ENCODE results near the gene SNRNP48.

SNRNP48 gene

DNA sequence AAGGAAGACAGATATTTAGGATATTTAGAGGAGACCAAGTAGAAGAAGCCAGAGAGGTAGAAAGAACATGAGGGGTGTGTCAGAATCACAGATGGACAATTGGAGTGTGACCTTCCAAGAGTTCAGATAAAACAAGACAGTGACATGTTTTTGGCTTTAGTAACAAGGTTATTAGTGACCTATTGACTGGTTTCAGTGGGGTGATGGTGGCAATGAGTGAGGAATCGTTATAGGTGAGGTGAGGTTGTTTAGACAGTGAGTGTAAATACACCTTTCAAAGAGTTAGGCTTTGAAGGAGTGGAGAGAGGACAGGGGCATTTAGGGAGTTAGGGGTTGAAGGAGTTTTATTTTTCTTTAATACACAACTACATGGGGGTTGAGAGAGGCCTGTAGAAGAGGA, 3.2 kb downstream of the SNRNP48 start:
- no peak for DNase-seq

- no peak for DNase-seq
These were observed 4.7 kb downstream of the SNRNP48 start for GRCh38 chr6:7594579-7595125.

DNA sequence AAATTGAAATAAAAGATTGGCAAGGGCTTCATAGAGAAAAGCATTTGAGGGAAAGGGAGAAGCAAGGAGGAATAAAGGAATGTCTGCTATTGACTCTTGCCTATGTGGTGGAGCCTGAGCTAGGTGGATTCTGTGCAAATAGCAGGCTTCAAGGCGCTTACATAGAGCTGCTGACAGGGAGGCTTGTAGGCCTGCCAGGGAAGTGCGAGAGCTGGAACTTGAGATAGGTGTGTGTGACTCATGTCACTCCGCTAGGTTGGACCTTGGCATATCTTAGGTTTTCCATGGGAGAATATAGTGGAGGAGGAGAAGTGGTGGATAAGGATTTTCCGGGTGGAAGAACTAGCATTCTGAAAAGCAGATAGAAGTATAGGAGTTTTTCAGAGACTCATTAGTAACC, 14.0 kb downstream of the SNRNP48 start:
- no peak for DNase-seq

GRCh38 chr6:7604506-7604905, 14.5 kb downstream of the SNRNP48 start:
- DNase-seq, result no peak

DNA sequence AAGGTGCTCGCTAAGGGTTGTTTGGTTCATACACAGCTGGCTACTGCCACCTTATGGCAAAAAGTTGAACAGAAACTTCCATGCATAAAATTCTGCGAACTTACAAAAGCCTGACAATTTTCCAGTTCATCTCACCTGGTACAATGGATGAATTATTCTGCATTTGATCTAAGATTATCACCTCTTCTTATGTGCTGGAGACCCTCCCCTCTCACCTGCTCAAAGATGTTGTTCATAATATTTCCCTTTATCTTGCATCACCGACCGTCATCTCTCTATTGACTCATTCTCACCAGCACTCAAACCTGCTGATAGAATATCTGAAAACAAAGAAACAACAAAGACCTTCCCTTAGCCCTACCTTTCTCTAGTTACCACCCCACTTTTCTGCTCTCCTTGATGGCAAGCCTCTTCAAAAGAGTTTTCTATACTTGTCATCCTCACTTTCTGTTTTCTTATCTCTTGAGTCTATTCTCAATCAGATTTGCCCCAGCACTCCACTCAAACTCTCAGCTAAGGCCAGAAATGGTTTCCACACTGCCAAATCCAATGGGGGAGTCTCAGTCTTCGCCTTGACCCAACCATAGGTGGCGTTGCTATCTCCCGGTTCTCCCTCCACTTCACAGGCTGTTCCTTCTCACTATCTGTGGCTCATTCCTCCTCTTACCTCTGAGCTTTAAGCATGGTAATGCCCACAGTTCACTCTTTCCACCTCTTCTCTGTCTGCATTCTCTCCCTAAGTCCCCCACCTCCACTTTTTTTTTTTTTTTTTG, 25.8 kb downstream of the SNRNP48 start:
- peak; percentile 37 for DNase-seq

DNA sequence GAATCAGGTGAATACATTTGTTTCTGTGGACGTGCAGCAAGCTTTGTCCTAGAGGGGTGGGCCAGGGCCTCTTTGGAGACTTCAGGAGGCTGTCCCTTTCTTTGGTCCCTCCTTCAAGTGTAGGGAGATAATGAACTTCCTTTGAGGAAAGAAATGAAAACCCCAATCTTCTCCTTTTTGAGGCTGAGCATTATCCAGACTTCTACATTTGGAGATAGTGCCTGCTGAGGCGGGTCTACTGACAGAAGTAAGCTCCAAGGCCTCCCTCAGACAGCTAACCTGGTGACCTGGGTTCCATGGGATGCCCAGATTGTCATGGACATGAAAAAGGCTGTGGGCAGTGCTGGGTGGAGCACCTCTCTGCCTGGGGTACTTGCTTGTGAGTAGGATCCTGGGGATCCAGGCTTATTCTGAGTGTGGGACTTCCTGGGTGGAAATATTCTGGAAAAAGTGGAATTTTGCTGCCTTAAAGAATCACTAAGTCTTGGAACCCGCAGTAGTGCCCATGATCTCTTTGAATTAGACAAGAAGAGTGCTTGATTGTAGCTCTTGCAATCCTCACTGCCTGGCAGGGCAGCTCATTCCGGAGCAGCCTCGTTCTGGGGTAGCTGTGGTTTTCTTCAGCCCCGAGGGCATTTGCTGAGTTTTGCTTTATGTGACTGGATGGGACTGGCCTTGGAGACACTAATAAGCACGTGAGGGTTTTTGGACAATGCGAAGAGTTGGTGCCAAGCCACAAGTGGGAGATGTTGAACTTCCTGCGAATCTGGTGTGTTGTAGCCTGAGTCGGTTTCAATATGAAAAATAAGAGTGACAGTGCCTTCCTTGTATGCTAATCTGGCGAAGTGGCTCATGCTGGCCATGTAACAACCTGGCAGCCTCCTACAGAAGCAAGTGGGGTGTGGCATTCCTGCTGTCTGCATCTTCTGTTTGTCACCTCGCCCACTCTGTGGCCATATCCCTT, 28.1 kb downstream of the SNRNP48 start:
- no peak for DNase-seq

DNA sequence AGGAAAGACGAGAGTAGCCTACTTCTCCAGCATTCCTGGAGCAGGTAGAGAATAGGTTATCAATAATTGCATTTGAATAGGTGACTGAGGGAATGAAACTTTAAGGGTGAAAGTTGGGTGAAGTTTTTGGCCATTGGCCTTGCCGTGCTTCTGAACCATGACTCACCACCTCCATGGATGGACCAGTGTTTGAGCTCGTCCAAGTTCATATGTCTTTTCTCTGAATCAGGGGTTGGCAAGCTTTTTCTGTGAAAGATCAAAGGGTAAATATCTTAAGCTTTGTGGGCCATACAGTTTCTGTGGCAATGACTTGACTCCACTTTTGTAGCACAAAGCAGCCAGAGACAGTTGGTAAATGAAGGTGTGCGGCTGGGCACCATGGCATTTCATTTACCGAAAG, 31.8 kb downstream of the SNRNP48 start:
- DNase-seq, result no peak

DNA sequence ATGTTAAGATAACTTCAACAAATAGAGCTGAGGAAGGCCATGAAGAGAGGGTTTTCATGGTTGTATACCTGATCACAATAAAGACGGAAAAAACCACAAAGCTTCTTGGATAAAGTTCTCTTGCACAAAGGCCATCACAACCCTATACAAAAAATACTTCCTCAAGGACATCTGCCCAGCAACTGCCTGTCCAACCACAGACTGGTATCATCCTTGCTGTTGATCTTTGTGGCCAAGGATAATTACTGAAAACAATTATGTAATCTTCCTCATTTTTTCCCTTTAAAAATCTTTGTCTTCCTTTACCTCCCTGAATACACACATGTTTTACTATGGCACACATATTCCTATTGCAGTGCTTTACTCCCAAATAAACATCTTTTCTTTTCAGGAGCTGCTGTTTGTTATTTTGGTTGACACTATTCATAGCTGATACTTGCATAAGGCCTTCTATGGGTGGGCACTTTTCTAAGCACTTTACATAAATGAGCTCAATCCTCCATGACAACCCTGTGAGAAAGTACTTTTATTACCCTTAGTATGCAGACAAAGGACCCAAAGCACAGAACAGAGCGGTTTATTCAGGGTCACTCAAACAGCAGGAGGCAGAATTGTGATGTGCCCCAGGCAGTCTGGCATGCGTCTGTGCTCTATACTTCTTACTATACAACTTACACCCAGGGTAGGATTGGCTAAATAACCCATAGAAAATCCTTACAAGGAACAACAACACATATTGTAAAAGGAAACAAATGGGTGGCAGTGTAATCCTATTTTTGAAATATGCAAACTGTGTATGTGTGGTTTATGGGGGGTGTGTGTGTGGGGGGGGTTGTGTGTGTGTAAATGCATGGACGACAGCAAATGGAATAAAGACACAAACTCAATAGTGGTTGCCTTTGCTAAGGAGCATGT, 35.1 kb downstream of the SNRNP48 start:
- DNase-seq, result no peak

DNA sequence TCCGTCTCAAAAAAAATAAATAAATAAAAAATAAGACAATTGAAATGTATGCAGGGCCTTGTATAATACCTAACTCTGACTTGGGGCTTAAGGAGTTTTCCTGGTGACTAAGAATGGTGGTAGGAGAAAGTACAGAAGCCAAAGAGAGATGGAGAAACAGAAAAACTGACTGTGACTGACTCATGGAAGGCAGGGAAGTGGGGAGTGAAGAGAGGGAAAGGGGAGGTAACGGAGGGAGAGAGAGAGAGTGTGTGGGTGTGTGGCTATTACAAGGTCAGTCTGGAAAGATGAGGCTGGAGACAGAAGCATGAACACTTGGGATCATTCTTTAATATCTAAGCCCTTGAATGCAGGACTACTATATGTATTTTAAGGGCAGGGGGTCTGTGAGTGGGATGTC, 38.5 kb downstream of the SNRNP48 start:
- DNase-seq, result no peak

GRCh38 chr6:7628909-7629308, 38.9 kb downstream of the SNRNP48 start:
- no peak for DNase-seq

GRCh38 chr6:7629321-7629720, 39.3 kb downstream of the SNRNP48 start:
- DNase-seq, result no peak

- DNase-seq, result no peak
These were observed 40.8 kb downstream of the SNRNP48 start for GRCh38 chr6:7630792-7631191.

DNA sequence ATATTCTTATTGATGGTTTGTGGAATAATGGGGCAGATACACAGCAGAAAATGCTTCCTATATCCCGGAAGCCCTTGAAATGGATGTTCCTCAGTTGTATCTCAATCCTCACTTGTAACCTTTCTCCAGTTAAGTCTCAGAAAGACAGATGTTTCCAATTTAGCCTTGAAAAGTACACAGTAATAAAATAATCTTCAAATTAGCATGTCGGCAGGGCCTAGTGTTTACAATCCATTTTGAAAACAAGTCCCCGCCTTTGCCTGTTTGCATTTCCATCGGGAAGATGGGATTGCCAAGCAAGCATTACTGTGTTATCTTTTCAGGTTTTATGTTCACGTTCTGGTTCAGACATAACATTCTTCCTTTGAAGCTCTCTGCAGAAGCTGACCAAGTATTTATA, 41.5 kb downstream of the SNRNP48 start:
- DNase-seq, result no peak

DNA sequence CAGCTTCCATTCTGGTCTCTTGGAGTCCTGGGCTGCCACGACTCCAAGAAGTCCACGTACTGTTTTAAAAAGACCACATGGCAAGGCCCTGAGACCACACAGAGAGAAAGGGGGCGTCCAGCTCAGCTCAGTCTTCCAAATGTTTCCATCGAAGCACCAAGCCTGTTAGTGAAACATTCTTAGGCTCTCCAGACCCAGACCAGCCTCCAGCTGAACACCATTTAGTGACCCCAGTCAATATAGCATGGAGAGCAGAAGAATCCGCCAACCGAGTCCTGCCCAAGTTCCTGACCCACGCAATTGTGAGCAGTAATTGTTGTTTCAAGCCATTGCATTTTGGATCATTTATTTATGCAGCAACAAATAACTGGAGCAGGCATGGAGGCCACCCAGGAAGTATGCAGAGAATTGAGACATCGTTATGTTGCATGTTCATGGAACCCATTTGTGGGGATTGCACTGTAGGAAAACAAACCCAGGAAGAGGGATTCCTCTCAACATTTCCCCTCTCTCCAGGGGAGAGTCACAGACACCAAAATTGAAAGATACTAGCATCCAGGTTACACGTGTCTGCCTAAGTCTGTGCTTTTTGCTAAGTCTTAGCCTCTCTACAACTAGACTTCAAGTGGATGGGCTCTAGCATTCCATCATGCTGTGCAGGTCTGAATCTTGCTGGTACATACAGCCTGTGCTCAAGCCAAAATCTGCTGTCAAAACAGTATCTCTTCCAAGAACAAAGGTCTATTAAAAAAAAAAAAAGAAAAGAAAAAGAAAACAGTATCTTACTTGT, 42.7 kb downstream of the SNRNP48 start:
- no peak for DNase-seq

- no peak for DNase-seq
These were observed 43.4 kb downstream of the SNRNP48 start for GRCh38 chr6:7633361-7633760.

- no peak for DNase-seq
These were observed 46.2 kb downstream of the SNRNP48 start for GRCh38 chr6:7636151-7636550.

DNA sequence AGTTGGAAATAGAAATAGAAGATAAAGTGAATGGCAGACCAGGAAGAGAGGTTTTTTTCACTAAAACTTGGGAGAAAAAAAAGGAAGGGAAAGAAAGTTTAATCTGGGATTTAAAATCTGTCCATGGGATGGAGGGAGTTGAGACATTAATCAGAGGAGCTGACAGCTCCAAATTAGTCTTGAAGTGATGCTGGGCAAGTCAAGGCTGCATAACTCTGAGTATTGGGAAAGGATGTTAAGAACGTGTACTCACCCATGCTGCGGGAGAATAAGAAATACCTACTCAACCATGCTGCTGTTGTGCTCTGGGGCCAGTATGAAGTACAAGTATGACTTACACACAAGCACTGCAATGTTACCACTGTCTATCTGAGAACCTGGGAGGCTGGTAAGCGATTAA, 47.5 kb downstream of the SNRNP48 start:
- DNase-seq, result no peak

GRCh38 chr6:7639427-7639826, 49.4 kb downstream of the SNRNP48 start:
- DNase-seq, result no peak

- no peak for DNase-seq
These were observed 50.0 kb downstream of the SNRNP48 start for GRCh38 chr6:7640016-7640415.

DNA sequence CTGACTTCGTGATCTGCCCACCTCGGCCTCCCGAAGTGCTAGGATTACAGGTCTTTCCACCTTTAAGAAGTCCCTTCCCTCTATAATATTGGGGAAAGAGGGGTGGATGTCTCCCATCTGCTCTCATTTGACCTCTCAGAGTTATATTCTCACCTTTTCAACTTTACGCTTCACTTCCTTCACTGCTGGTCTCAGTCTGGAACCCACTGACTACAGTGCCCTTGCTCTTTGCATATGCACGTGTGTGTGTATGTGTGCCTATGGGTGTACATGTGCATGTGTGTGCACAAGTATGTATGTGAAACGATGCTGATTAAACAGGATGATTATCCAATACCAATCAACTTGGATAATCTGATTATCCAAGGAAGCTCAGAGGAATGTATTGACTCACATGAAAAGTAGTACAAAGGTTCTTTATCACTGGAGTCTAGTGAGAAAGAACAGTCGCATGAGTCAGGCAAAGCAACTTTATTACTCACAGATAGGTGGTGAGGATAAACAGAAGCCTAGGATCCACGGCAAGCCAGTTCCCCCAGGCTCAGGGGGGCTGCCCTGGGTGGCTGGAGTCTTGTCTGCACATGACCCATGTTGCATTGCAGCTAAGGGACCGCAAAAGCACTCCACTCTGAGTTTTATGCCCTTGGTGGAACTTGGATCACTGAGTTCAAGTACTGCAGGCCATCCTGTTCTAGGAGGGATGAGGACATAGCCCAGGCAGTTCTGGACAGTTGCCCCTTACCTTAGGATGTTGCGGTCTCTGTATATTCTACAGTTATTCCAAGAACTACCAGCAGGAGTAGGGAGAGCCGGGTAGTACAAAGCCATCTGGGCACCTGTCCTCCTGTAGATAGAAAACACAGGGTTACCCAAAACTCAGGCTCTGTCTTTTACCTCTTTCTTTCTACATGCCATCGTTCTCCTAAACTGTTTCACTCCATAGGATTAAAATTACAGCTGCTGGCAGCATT, 50.9 kb downstream of the SNRNP48 start:
- DNase-seq, result no peak
